Astrocyte (in vitro differentiated cells and primary cell): ENCODE measurements around the gene LAP3.

Experiments used
- EZH2 ChIP-seq: IDR thresholded peaks from 2 replicates; pipeline ENCODE4 v1.6.1; 2012; ENCODE audit warnings: mild to moderate bottlenecking, low read length, inconsistent platforms; ENCODE audit not compliant: insufficient read depth
- TF ChIP-seq, protein P1 (sequence below): IDR thresholded peaks from 2 replicates; pipeline ENCODE4 v1.5.1; 2011; ENCODE audit warnings: low read depth, mild to moderate bottlenecking, inconsistent platforms, low read length, moderate library complexity; ENCODE audit not compliant: insufficient read depth

DNA sequence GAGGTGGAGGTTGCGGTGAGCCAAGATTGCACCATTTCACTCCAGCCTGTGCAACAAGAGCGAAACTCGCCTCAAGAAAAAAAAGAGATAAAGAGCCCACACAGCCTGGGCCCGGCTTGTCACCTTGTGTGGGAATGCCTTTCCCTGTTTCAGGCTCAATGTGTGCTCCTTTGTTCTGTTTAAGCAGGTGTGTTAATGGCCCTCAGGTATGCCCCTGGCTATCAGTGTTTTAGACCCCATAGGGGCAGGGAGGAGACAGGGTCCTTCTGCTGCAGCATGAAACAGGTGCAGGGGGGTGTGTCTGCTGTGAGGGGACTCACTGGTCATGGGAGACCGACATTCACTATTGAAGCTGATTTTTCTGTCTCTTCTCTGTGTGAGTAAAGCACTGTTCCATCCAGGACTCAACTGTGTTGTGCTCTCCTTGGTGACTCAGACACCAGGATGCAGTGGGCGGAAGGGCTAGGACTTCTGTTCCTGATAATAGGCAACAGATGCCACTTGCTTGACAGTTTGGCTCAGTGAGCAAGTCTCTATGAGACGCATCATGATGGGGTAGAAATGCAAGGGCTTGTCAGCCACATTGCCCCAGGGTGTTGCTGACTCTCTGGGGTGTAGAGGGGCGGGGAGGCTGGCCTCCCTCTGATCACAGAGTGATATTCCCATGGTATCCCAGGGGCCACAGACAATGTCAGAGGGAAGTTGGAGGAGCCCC lies 15.6 kb upstream of the LAP3 start:
- no peak for TF ChIP-seq EZH2
- TF ChIP-seq, protein P1, sequence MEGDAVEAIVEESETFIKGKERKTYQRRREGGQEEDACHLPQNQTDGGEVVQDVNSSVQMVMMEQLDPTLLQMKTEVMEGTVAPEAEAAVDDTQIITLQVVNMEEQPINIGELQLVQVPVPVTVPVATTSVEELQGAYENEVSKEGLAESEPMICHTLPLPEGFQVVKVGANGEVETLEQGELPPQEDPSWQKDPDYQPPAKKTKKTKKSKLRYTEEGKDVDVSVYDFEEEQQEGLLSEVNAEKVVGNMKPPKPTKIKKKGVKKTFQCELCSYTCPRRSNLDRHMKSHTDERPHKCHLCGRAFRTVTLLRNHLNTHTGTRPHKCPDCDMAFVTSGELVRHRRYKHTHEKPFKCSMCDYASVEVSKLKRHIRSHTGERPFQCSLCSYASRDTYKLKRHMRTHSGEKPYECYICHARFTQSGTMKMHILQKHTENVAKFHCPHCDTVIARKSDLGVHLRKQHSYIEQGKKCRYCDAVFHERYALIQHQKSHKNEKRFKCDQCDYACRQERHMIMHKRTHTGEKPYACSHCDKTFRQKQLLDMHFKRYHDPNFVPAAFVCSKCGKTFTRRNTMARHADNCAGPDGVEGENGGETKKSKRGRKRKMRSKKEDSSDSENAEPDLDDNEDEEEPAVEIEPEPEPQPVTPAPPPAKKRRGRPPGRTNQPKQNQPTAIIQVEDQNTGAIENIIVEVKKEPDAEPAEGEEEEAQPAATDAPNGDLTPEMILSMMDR: no peak
